Loucy (cell line): ENCODE data around the gene PARP8.

Source experiments
- H2AFZ ChIP-seq: fragments of 200-600 bp; sonication (generic); 2 replicates; pipeline ENCODE4 v1.6.0; 2016; ENCODE audit warnings: antibody characterized with exemption, mild to moderate bottlenecking, low read length, moderate library complexity
- H3F3A ChIP-seq: fragments of 200-600 bp; 2 replicates; pipeline ENCODE4 v1.6.0; 2016; ENCODE audit warnings: antibody characterized with exemption, low read depth, mild to moderate bottlenecking
- H3K27me3 ChIP-seq: fragments of 200-600 bp; sonication (generic); 2 replicates; pipeline ENCODE4 v1.6.1; 2014; ENCODE audit warnings: low read length, mild to moderate bottlenecking; ENCODE audit not compliant: insufficient read depth, poor library complexity, severe bottlenecking
- H3K36me3 ChIP-seq: fragments of 200-600 bp; sonication (generic); 2 replicates; pipeline ENCODE4 v1.6.1; 2016; ENCODE audit warnings: low read length; ENCODE audit not compliant: insufficient read depth
- H3K4me1 ChIP-seq: fragments of 200-600 bp; sonication (generic); 2 replicates; pipeline ENCODE4 v1.5.1; 2014; ENCODE audit warnings: low read length, mild to moderate bottlenecking; ENCODE audit not compliant: insufficient read depth, poor library complexity, severe bottlenecking
- H3K4me2 ChIP-seq: fragments of 200-600 bp; sonication (generic); 2 replicates; pipeline ENCODE4 v1.6.0; 2014; ENCODE audit warnings: antibody characterized with exemption, low read length, low read depth, mild to moderate bottlenecking; ENCODE audit not compliant: poor library complexity, severe bottlenecking
- H3K4me3 ChIP-seq: fragments of 200-600 bp; sonication (generic); 2 replicates; pipeline ENCODE4 v1.5.1; 2014; ENCODE audit warnings: low read length, mild to moderate bottlenecking, mixed read lengths; ENCODE audit not compliant: poor library complexity, severe bottlenecking
- H3K79me2 ChIP-seq: fragments of 200-600 bp; sonication (generic); 2 replicates; pipeline ENCODE4 v1.6.1; 2014; ENCODE audit warnings: low read length; ENCODE audit not compliant: insufficient read depth
- H3K9ac ChIP-seq: fragments of 200-600 bp; sonication (generic); 2 replicates; pipeline ENCODE4 v1.6.0; 2014; ENCODE audit warnings: mild to moderate bottlenecking, low read depth, low read length, moderate library complexity; ENCODE audit not compliant: poor library complexity, severe bottlenecking
- H3K9me2 ChIP-seq: fragments of 200-600 bp; sonication (generic); replicated peaks from 2 replicates; pipeline ENCODE4 v1.6.1; 2016; ENCODE audit warnings: low read depth, low read length, mixed read lengths
- H3K9me3 ChIP-seq: fragments of 200-600 bp; sonication (generic); 2 replicates; pipeline ENCODE4 v1.6.1; 2014; ENCODE audit warnings: mild to moderate bottlenecking, antibody characterized with exemption, low read length, low read depth; ENCODE audit not compliant: insufficient read depth
- H4K20me1 ChIP-seq: fragments of 200-600 bp; sonication (generic); 2 replicates; pipeline ENCODE4 v1.6.0; 2014; ENCODE audit warnings: antibody characterized with exemption, low read length, mild to moderate bottlenecking; ENCODE audit not compliant: insufficient read depth, poor library complexity, severe bottlenecking
- EZH2phosphoT487 ChIP-seq: fragments of 200-600 bp; IDR thresholded peaks from 2 replicates; pipeline ENCODE4 v1.6.1; 2018; ENCODE audit warnings: antibody characterized with exemption, mild to moderate bottlenecking, moderate library complexity, borderline replicate concordance
- TF ChIP-seq, protein P1 (sequence below): fragments of 200-600 bp; sonication (generic); conservative IDR thresholded peaks from 2 replicates; pipeline ENCODE4 v1.5.1; 2014; ENCODE audit warnings: mild to moderate bottlenecking, antibody characterized with exemption, low read length

PARP8 gene

DNA sequence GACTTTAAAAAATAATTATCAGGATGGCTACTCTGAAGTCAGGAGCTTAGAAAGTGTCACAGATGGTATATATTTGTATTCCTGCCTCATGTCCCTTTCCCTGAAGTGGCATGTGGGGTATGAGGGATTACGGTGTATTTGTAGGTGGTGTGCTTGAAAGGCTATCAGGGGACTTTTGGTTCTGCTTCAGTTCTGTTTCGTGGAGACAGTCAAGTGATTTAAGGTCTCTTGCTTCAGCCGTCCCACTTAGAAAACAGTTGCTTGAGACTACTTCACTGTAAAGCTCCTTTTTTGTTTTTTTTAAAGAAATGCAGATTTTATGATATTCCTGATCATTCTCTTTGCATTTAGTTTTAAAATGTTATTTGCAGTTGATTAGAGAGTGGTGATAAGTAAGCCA, 18.3 kb downstream of the PARP8 start:
- Histone ChIP-seq H2AFZ (no peak overlapping the region), H3K4me2 (no peak overlapping the region), H3K9ac (no peak overlapping the region), H3K36me3 (no peaks in the 10 kb centered on the region), H3K4me3 (no peak overlapping the region), H3K79me2 (peaks cover 81% of the 10 kb centered on the region), H4K20me1 (no peaks in the 10 kb centered on the region), H3F3A (no peaks in the 10 kb centered on the region), H3K9me3 (no peaks in the 10 kb centered on the region; the same call in 1 of the 2 replicates), H3K27me3 (no peaks in the 10 kb centered on the region), H3K9me2 (no peaks in the 10 kb centered on the region), H3K4me1 (peaks cover 18% of the 10 kb centered on the region)
- no peak for TF ChIP-seq EZH2phosphoT487
- TF ChIP-seq, protein P1, sequence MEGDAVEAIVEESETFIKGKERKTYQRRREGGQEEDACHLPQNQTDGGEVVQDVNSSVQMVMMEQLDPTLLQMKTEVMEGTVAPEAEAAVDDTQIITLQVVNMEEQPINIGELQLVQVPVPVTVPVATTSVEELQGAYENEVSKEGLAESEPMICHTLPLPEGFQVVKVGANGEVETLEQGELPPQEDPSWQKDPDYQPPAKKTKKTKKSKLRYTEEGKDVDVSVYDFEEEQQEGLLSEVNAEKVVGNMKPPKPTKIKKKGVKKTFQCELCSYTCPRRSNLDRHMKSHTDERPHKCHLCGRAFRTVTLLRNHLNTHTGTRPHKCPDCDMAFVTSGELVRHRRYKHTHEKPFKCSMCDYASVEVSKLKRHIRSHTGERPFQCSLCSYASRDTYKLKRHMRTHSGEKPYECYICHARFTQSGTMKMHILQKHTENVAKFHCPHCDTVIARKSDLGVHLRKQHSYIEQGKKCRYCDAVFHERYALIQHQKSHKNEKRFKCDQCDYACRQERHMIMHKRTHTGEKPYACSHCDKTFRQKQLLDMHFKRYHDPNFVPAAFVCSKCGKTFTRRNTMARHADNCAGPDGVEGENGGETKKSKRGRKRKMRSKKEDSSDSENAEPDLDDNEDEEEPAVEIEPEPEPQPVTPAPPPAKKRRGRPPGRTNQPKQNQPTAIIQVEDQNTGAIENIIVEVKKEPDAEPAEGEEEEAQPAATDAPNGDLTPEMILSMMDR: no peak

DNA sequence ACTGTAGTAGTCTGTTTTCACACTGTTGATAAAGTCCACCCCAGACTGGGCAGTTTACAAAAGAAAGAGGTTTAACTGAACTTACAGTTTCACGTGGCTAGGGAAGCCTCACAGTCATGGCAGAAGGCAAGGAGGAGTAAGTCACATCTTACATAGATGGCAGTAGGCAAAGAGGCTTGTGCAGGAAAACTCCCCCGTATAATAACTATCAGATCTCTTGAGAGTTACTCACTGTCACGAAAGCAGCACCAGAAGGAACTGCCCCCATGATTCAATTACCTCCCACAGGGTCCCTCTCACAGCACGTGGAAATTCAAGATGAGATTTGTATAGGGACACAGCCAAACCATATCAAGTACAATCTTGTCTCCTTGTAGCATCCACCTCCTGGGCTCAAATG, 21.1 kb downstream of the PARP8 start:
- Histone ChIP-seq H3F3A (no peaks in the 10 kb centered on the region), H3K4me2 (no peak overlapping the region), H3K36me3 (no peaks in the 10 kb centered on the region), H3K79me2 (peaks cover 78% of the 10 kb centered on the region), H3K27me3 (no peaks in the 10 kb centered on the region), H2AFZ (no peak overlapping the region), H4K20me1 (no peaks in the 10 kb centered on the region), H3K4me1 (no peaks in the 10 kb centered on the region), H3K4me3 (no peak overlapping the region), H3K9ac (no peak overlapping the region), H3K9me3 (no peaks in the 10 kb centered on the region; the same call in 1 of the 2 replicates), H3K9me2 (no peaks in the 10 kb centered on the region)
- TF ChIP-seq, protein P1: no peak
- no peak for TF ChIP-seq EZH2phosphoT487

DNA sequence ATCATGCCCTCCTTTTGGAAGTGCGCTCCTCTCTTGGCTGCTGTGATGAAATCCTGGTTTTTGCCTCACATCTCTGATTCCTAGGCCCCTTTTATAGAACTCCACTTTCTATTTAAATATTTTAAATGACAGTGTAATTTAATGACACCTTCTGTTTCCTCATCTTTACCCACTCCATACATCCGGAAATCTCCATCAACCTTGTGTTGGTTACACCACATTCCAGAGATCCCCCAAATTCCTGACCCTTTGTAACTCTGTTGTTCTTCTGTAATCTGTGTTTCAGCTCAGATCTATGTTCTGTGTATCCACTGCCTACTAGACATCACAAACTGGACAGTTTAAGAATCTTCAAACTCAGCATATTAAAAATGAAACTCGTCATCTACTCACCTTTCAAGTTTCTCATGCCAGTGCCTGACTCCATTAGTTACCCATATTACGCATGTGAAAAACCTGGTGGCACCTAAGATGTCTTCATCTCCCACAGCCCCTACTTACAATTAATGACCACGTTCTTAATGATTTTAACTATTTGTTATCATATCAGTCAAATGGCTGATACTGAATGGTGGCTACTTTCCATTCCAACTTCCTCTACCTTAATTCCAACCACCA, 25.1 kb downstream of the PARP8 start:
- TF ChIP-seq, protein P1: no peak
- no peak for TF ChIP-seq EZH2phosphoT487
- no peak overlapping the region for H2AFZ ChIP-seq
- no peak overlapping the region for H3K4me3 ChIP-seq
- H3F3A ChIP-seq: no peaks in the 10 kb centered on the region
- H4K20me1 ChIP-seq: peaks cover 16% of the 10 kb centered on the region
- H3K4me2 ChIP-seq: no peak overlapping the region
- H3K9me2 ChIP-seq: no peaks in the 10 kb centered on the region
- H3K36me3 ChIP-seq: no peaks in the 10 kb centered on the region
- no peaks in the 10 kb centered on the region for H3K27me3 ChIP-seq
- H3K79me2 ChIP-seq: peaks cover 83% of the 10 kb centered on the region
- H3K9me3 ChIP-seq: no peaks in the 10 kb centered on the region; the same call in 1 of the 2 replicates
- no peak overlapping the region for H3K9ac ChIP-seq
- H3K4me1 ChIP-seq: no peaks in the 10 kb centered on the region
